ENCODE measurements around the gene ANKRD9. TPM values are rescaled to one million over a fixed set of nuclear protein-coding genes. Genes with fewer than 3 reads are reported as not detected.

Gene ANKRD9
- total and polyA plus RNA-seq, 2 of the 13 experiments (the other 11 are each of a cell fraction or from before 2014, with no cell fraction given) = 10.0 to 15.0 TPM

DNA sequence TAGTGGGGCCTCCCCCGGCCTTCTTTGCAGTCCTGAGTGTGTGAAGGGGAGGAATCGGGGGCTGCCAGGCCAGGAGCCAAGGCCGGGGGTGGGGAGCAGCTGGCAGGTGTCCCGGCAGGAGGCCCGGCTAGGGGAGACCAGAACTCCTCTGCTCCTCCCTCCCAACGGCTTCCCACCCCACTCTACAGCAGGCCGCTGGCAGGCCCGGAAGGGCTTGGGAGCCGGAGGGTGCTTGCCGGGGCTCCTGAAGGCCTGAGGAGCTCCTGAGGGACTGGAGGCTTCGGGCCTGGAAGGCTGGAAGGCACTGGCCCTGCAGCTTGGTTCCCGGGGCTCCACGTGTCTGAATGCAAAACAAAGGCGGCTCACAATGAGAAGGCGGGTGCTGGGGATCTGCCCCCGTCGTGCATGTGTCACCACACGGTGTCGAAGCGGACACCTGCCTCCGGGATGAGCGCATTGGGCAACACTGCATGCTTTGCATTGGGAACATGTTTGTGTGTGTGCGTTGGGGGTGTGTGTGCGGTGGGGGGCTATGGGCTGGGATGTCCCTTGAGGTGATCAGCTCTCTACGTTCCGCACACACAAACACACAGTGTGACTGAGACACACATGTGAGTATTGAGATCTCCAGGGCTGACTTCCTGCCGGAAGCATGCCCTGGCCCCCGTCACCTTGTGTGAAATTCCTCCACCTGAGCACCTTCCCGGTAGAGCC, 30.9 kb upstream of the ANKRD9 start (continued):
- TF ChIP-seq ELK4 (CRISPR knock-in tag; IDR thresholded peaks at IDR 0.05; ENCODE audit: borderline replicate concordance) (no peak), TBP (CRISPR knock-in tag; IDR thresholded peaks at IDR 0.05) (no peak), REL (CRISPR knock-in tag; conservative IDR thresholded peaks at IDR 0.05) (peak; percentile 55; the same call in 1 of the 2 replicates), CENPT (CRISPR knock-in tag; IDR thresholded peaks at IDR 0.05; ENCODE audit: low read depth) (peak; percentile 73; the same call in 1 of the 2 replicates), TEF (CRISPR knock-in tag; IDR thresholded peaks at IDR 0.05) (no peak), ZNF160 (CRISPR knock-in tag; IDR thresholded peaks at IDR 0.05) (no peak; the same call in 1 of the 2 replicates), ZNF615 (CRISPR knock-in tag; IDR thresholded peaks at IDR 0.05; ENCODE audit: borderline replicate concordance) (no peak), SMAD1 (CRISPR knock-in tag; IDR thresholded peaks at IDR 0.05; ENCODE audit: borderline replicate concordance, low read depth) (no peak), GZF1 (CRISPR knock-in tag; IDR thresholded peaks at IDR 0.05) (0 out of 2 replicates have a peak, but pooled peaks have one; percentile 50), ELF4 (CRISPR knock-in tag; IDR thresholded peaks at IDR 0.05; ENCODE audit: borderline replicate concordance) (no peak), ZNF772 (CRISPR knock-in tag; IDR thresholded peaks at IDR 0.05) (0 out of 2 replicates have a peak, but pooled peaks have one; percentile 9), GTF2F1 (IDR thresholded peaks at IDR 0.05; ENCODE audit: low read length) (no peak), HNRNPK (IDR thresholded peaks at IDR 0.05; ENCODE audit: low read depth, low read length, poor library complexity, severe bottlenecking) (no peak), HNRNPLL (IDR thresholded peaks at IDR 0.05; ENCODE audit: low read depth, low read length, poor library complexity, severe bottlenecking) (peak; percentile 43), ZNF530 (CRISPR knock-in tag; IDR thresholded peaks at IDR 0.05; ENCODE audit: low read depth) (no peak), CBX2 (IDR thresholded peaks at IDR 0.05; ENCODE audit: low read depth, low read length) (no peak), CBX2 (CRISPR knock-in tag; IDR thresholded peaks at IDR 0.05; ENCODE audit: low read depth) (no peak), ZNF20 (CRISPR knock-in tag; IDR thresholded peaks at IDR 0.05) (no peak), FOXK1 (CRISPR knock-in tag; IDR thresholded peaks at IDR 0.05; ENCODE audit: borderline replicate concordance, low read depth) (no peak), ZNF207 (IDR thresholded peaks at IDR 0.05; ENCODE audit: borderline replicate concordance) (no peak)
- TF ChIP-seq, protein P1, sequence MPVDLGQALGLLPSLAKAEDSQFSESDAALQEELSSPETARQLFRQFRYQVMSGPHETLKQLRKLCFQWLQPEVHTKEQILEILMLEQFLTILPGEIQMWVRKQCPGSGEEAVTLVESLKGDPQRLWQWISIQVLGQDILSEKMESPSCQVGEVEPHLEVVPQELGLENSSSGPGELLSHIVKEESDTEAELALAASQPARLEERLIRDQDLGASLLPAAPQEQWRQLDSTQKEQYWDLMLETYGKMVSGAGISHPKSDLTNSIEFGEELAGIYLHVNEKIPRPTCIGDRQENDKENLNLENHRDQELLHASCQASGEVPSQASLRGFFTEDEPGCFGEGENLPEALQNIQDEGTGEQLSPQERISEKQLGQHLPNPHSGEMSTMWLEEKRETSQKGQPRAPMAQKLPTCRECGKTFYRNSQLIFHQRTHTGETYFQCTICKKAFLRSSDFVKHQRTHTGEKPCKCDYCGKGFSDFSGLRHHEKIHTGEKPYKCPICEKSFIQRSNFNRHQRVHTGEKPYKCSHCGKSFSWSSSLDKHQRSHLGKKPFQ (CRISPR knock-in tag; IDR thresholded peaks at IDR 0.05; ENCODE audit: insufficient replicate concordance) = peak; percentile 68
